DMS114 treated with DMSO at 0.1 percent for 48 hours (cell line): Measurements from ENCODE around the gene MSH4.
"Not testable (repeated sequence)": the region's sequence is repeated elsewhere in the genome, so short reads cannot be mapped to it uniquely, and the experiment has no call there.

Experiments used
- DNase-seq: peaks from one replicate; lab custom pipeline; 2025; ENCODE audit not compliant: unreplicated experiment; lab: John Stamatoyannopoulos, UW

MSH4 gene

GRCh38 chr1:75796376-75797272 lies at the start of gene MSH4:
Gene MSH4 (plus strand): TSS chr1:75796882. CDS start chr1:75796986, 104 bp downstream.
- DNase-seq = peak; percentile 74

GRCh38 chr1:75757210-75757609 lies 39.5 kb upstream of the MSH4 start:
- DNase-seq = not testable (repeated sequence)

- not testable (repeated sequence) for DNase-seq
Observed at GRCh38 chr1:75758543-75758942, 38.1 kb upstream of the MSH4 start.

- no peak for DNase-seq
Observed at GRCh38 chr1:75764057-75764655, 32.5 kb upstream of the MSH4 start.

GRCh38 chr1:75765697-75766355 lies 30.9 kb upstream of the MSH4 start:
- no peak for DNase-seq

- DNase-seq = no peak
Observed at GRCh38 chr1:75768016-75768415, 28.7 kb upstream of the MSH4 start.

GRCh38 chr1:75770761-75771160 lies 25.9 kb upstream of the MSH4 start:
- DNase-seq = no peak

- no peak for DNase-seq
Observed at GRCh38 chr1:75771978-75772377, 24.7 kb upstream of the MSH4 start.

- not testable (repeated sequence) for DNase-seq
Observed at GRCh38 chr1:75777812-75778211, 18.9 kb upstream of the MSH4 start.

GRCh38 chr1:75778694-75779093 lies 18.0 kb upstream of the MSH4 start:
- DNase-seq = not testable (repeated sequence)

- not testable (repeated sequence) for DNase-seq
Observed at GRCh38 chr1:75780183-75780582, 16.5 kb upstream of the MSH4 start.

GRCh38 chr1:75783920-75784319 lies 12.8 kb upstream of the MSH4 start:
- DNase-seq = not testable (repeated sequence)

GRCh38 chr1:75785320-75785982 lies 11.2 kb upstream of the MSH4 start:
- DNase-seq = no peak

- DNase-seq = peak; percentile 96
Observed at GRCh38 chr1:75785983-75786853, 10.5 kb upstream of the MSH4 start, which contains the start of gene RABGGTB. Gene RABGGTB (plus strand): TSS chr1:75786256. CDS start chr1:75786272, 16 bp downstream.

- DNase-seq = no peak
Observed at GRCh38 chr1:75786901-75787493, 9.7 kb upstream of the MSH4 start.

GRCh38 chr1:75787524-75787923 lies 9.2 kb upstream of the MSH4 start:
- no peak for DNase-seq

GRCh38 chr1:75789988-75790387 lies 6.7 kb upstream of the MSH4 start:
- DNase-seq = no peak

- no peak for DNase-seq
Observed at GRCh38 chr1:75791022-75791421, 5.7 kb upstream of the MSH4 start.

GRCh38 chr1:75792091-75792490 lies 4.6 kb upstream of the MSH4 start:
- no peak for DNase-seq

- no peak for DNase-seq
Observed at GRCh38 chr1:75794382-75794781, 2.3 kb upstream of the MSH4 start.
